NB4 (cell line): ENCODE results near the gene DCAF17.

Source experiments
- POLR2A ChIP-seq: IDR thresholded peaks from 2 replicates; pipeline ENCODE4 v1.6.1; 2011; ENCODE audit warnings: mild to moderate bottlenecking; ENCODE audit not compliant: insufficient read length; ENCODE audit errors: extremely low read depth
- TF ChIP-seq, protein P1 (sequence below): IDR thresholded peaks from one replicate; pipeline ENCODE4 v1.5.1; 2012; ENCODE audit warnings: low read depth, low read length

DNA sequence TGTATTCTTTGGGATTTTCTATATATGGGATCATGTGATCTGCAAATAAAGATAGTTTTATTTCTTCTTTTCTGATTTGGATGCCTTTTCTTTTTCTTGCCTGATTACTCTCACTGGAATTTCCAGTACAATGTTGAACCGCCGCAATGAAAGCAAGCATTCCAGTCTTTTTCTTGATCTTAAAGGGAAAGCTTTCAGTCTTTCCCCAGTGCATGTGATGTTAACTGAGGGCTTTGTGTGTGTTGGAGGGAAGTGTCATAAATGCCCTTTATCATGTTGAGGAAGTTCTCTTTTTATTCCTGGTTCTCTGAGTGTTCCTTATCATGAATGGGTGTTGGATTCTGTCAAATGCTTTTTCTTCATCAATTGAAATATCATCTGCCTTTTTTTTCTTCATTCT lies 71.3 kb downstream of the DCAF17 start:
- TF ChIP-seq, protein P1, sequence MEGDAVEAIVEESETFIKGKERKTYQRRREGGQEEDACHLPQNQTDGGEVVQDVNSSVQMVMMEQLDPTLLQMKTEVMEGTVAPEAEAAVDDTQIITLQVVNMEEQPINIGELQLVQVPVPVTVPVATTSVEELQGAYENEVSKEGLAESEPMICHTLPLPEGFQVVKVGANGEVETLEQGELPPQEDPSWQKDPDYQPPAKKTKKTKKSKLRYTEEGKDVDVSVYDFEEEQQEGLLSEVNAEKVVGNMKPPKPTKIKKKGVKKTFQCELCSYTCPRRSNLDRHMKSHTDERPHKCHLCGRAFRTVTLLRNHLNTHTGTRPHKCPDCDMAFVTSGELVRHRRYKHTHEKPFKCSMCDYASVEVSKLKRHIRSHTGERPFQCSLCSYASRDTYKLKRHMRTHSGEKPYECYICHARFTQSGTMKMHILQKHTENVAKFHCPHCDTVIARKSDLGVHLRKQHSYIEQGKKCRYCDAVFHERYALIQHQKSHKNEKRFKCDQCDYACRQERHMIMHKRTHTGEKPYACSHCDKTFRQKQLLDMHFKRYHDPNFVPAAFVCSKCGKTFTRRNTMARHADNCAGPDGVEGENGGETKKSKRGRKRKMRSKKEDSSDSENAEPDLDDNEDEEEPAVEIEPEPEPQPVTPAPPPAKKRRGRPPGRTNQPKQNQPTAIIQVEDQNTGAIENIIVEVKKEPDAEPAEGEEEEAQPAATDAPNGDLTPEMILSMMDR = no peak
- no peak for TF ChIP-seq POLR2A
